WI38 (cell line): ENCODE data around the gene LRRC49.

Source experiments
- H3K4me3 ChIP-seq: 2 replicates; pipeline ENCODE4 v1.5.1; 2011; ENCODE audit warnings: low read depth, mild to moderate bottlenecking, control low read depth, low read length
- TF ChIP-seq, protein P1 (sequence below): IDR thresholded peaks from 2 replicates; pipeline ENCODE4 v1.5.1; 2012; ENCODE audit warnings: low read depth, mild to moderate bottlenecking, control low read depth, low read length

LRRC49 gene, protein sequence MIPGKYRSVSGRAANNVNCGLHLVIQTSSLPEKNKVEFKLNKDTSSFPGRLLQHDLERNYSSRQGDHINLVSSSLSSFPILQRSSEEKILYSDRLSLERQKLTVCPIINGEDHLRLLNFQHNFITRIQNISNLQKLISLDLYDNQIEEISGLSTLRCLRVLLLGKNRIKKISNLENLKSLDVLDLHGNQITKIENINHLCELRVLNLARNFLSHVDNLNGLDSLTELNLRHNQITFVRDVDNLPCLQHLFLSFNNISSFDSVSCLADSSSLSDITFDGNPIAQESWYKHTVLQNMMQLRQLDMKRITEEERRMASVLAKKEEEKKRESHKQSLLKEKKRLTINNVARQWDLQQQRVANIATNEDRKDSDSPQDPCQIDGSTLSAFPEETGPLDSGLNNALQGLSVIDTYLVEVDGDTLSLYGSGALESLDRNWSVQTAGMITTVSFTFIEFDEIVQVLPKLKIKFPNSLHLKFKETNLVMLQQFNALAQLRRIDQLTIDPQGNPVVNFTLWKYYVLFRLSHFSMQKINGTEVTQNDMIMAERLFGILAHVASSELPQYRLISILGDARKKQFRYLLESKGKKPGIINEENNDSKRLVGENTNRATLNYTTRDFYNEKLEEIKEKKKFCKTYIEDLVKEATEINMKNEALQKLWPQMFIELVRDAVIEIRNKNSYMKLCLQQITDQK

DNA sequence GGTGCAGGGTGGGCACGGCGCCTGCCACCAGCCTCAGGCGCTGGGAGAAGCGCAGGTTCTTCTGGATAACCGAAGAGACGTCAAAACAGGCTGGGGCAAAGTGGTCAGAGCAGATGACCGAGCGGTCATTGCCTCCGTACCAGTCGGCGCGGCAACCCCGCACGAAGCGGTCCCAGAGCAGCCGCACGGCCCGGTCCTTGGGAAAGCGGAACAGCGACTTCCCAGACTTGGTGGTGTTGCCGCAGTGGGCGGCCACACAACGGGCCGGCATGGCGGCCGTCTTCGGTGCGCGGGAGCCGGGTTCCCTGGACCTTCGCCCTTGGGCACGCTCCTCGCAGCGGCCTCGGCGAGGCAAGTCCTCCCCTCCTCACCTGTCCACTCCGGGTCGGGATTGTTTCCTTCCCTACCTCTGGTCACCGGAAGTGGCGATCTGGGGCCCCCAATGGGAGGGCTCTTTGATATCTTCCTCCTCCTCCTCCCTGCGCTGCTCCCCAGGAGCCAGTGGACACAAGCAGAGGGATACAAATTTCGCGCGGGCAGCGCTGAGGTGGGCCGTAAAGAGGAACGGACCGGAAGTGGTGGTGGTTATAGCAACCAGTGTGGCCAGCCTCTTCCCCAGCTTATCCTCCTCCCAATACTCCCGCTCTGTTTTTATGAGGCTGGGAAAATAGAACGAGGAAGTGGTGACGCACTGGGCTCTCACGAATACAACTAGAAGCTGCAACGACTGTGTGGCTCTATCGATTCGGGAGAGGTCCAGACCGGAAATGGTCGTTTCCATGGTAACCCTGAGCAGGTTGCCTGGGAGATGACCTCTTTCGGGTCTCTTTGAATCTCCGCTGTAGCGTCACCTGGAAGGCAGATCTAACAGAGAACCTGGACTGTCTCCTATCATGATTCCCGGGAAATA, at the start of gene LRRC49, which contains the start of gene THAP10:
TSS of gene LRRC49 (plus strand) at position 825 of the 910 bp plus-strand sequence. CDS start at position 894, 69 bp downstream.
TSS of gene THAP10 (minus strand) at position 432 of the 910 bp plus-strand sequence. CDS start at position 271, 161 bp downstream.
- TF ChIP-seq, protein P1, sequence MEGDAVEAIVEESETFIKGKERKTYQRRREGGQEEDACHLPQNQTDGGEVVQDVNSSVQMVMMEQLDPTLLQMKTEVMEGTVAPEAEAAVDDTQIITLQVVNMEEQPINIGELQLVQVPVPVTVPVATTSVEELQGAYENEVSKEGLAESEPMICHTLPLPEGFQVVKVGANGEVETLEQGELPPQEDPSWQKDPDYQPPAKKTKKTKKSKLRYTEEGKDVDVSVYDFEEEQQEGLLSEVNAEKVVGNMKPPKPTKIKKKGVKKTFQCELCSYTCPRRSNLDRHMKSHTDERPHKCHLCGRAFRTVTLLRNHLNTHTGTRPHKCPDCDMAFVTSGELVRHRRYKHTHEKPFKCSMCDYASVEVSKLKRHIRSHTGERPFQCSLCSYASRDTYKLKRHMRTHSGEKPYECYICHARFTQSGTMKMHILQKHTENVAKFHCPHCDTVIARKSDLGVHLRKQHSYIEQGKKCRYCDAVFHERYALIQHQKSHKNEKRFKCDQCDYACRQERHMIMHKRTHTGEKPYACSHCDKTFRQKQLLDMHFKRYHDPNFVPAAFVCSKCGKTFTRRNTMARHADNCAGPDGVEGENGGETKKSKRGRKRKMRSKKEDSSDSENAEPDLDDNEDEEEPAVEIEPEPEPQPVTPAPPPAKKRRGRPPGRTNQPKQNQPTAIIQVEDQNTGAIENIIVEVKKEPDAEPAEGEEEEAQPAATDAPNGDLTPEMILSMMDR = no peak
- peak within 1 kb of the TSS; percentile 70 for H3K4me3 ChIP-seq

DNA sequence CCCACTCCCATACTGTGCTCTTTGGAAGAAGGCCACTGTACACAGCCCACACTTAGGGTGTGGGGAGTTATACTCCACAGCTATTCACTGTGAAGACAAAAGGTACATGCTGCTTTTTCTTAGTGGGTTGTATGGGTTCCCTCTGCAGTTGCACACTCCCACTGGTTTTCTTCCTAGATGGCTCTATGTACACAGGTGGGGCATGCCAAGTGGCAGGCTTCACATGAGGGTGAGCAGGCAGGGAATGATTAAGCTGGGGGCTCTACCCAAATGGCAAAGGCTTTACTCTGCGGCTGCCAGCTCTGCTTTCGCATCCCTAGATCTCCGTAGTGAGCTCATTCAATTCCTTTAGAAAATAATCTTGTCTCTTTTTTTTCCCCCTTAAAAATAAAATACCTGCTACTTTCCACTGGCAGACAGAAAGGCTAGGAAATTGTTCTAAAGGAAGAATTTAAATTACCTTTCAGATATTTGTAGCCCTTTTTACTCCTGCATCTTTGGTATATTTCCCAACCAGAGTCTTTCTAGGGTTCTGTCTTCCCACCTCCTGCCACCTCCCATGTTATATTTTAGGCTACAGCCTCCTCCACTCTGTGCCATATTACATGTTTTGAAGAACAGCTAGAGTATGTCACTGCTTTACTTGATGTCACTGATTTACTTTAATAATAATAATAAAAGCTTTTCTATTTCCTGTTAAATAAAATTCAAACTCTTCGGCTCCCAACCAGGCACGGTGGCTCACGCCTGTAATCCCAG, 46.8 kb upstream of the LRRC49 start:
- H3K4me3 ChIP-seq = no peak overlapping the region
- TF ChIP-seq, protein P1 = no peak

DNA sequence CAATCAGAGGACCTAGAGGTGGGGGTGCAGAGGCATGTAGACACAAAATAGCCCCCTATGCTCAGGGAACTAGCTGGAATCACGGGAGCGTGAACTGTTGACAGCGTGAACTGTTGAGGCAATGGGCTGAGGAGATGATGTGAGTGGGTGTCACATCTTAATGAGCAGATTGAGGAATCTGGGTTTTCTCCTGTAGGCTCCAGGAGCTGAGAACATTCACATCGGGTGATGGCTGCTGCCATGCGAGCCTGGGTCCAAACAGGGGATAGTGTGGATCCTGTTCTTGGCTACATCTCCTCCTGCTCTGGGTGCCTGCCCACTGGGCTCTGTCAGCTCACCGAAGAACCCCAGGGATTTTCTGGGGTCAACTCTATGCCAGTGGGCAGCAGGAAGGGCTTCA, 40.7 kb upstream of the LRRC49 start:
- TF ChIP-seq, protein P1 = no peak
- H3K4me3 ChIP-seq = peak overlapping the region; percentile 79

DNA sequence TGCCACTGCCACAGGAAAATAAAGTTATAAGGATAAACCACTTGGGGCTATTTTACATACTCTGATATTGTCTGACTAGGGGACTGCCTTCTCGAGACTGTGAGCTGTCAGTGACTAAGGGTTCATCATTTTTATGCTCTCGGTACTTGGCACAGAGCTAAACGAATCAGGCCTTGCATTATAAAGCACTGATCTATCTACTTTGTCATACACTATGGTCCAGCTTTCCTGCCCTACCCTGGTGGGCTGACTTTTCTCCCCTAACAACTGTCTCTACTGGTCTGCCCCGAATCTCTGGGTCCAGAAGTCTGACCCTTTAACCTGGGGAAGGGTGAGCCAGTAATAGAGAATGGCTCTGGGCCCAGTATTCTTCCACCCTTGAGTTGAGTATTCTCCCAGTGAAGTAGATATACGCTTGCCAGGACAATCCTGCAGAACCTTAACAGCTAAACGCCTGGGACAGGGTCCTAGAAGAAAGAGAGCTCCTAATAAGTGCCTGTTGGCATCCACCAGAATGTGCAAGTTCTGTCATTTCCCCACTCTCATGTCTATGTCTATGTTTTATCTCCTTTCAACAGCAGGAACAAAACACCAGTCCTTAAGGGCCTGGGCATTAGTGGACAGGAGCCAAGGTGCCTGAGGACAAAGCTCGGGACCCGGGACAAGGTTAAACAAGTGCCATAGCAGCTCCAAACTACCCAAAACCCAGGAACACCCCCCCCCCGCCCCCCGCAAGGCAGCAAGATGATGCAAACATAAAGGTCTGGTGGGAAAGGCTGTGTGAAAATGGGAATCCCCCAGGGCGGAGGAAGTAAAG, 39.9 kb upstream of the LRRC49 start:
- peak overlapping the region; percentile 79 for H3K4me3 ChIP-seq
- TF ChIP-seq, protein P1 = no peak

DNA sequence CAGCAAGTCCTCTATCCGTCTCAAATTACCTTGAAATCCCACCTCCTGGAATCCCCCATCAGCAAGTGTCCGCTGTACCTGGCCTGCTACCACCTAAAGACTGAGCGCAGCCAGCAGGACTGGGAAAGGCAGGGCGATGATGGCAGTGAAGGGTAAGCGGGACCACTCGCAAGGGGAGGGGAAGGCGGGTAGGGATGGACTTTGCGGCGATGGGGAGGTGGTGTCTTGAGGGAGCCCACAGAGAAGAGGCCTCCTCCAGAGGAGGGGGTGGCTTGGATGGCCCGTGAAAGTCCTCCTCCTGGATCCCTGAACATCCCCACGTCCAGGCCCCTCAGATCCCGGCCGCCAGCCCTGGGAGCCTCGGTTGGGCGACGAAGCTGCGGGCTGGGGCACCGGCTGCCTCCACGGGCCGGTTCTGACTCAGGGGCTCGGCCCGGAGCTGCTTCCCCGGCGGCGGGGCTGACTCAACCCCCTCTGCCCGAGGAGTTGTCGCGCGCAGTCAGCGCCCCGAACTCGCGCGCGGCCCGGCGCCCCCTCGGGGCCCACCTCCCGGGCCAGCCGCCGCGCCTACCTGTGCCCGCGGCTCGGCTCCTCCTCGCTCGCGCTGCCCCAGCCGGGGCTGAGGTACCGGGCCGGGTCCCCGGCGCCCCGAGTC, 39.2 kb upstream of the LRRC49 start:
- peak overlapping the region; percentile 79 for H3K4me3 ChIP-seq
- TF ChIP-seq, protein P1 = no peak
